Gastroesophageal sphincter (tissue), 3 donors: ENCODE data around the gene IFI44L.

Experiments
- CTCF ChIP-seq, 4 experiments: fragments of 200-600 bp in 2 of 4; fragments of 450-650 bp in 2 of 4; sonication (generic) in 1 of 4; IDR thresholded peaks; one replicate each; pipeline ENCODE4 v1.5.1; 2017 to 2019; ENCODE audit warnings: antibody characterized with exemption in 4 of 4, mild to moderate bottlenecking in 2 of 4, moderate library complexity in 2 of 4
- POLR2A ChIP-seq, 2 donors: fragments of 450-650 bp; IDR thresholded peaks; one replicate each; pipeline ENCODE4 v1.6.1; 2017; ENCODE audit warnings: antibody characterized with exemption in 2 of 2, mild to moderate bottlenecking in 2 of 2, moderate library complexity in 1 of 2
- POLR2AphosphoS5 ChIP-seq: sonication (generic); formaldehyde crosslinking; IDR thresholded peaks from one replicate; pipeline ENCODE4 v1.6.1; 2017; ENCODE audit warnings: antibody characterized with exemption

- TF ChIP-seq POLR2A (IDR thresholded peaks at IDR 0.05) (no peak), CTCF (IDR thresholded peaks at IDR 0.05) (no peak), POLR2AphosphoS5 (no peak)
These were observed 2.3 kb downstream of the IFI44L start for GRCh38 chr1:78622548-78622947.
